HepG2 (cell line): ENCODE results near the gene CD4. TPM values are rescaled to one million over a fixed set of nuclear protein-coding genes. Genes with fewer than 3 reads are reported as not detected.

ENCODE experiments used
- TAF1 ChIP-seq: sonication (generic); formaldehyde crosslinking; IDR thresholded peaks from 2 replicates; pipeline ENCODE4 v1.4.0; 2020; ENCODE audit warnings: missing genetic modification reagents
- ZNF44 ChIP-seq: sonication (generic); formaldehyde crosslinking; IDR thresholded peaks from 2 replicates; pipeline ENCODE4 v1.5.1; 2020; ENCODE audit warnings: mild to moderate bottlenecking, missing genetic modification reagents
- ZNF563 ChIP-seq: sonication (generic); formaldehyde crosslinking; IDR thresholded peaks from 2 replicates; pipeline ENCODE4 v1.8.0; 2022; ENCODE audit warnings: mild to moderate bottlenecking, moderate library complexity, missing genetic modification reagents
- polyA plus RNA-seq, 8 experiments: library from polyadenylated mRNA; depleted of rRNA in 3 of 8; stranded (reverse) in 7 of 8; unstranded in 1 of 8; fragments of >200 nt; fragmentation: Illumina TruSeq in 4 of 8; extraction: Trizol in 4 of 8; gene quantifications; 2 replicates each; pipeline versions ENCODE4 v1.2.1 to v1.2.3, GENCODE V29; 2011 to 2016; ENCODE audit warnings: low read depth in 4 of 8, missing spikeins in 1 of 8, mixed read lengths in 1 of 8; ENCODE audit not compliant: insufficient read depth in 1 of 8
- total RNA-seq, 5 experiments: library from RNA; depleted of rRNA; stranded (reverse); fragments of >200 nt; fragmentation: Illumina TruSeq; extraction: Trizol; gene quantifications; 2 replicates each; pipeline ENCODE4 v1.2.3, GENCODE V29; 2016; ENCODE audit warnings: low read depth in 1 of 5
- TF ChIP-seq, protein P1 (sequence below), 2 experiments: fragments of 450-650 bp in 1 of 2; sonication (generic) in 1 of 2; formaldehyde crosslinking in 1 of 2; IDR thresholded peaks; 2 replicates each; pipeline versions ENCODE4 v1.6.1 to v1.8.0; 2016 to 2022; ENCODE audit warnings: antibody characterized with exemption in 1 of 2, mild to moderate bottlenecking in 1 of 2, missing genetic modification reagents in 1 of 2

The CD4 gene
- total and polyA plus RNA-seq, 2 of the 13 experiments (the other 11 are each of a cell fraction or from before 2014, with no cell fraction given): 0.07 to 0.95 TPM

DNA sequence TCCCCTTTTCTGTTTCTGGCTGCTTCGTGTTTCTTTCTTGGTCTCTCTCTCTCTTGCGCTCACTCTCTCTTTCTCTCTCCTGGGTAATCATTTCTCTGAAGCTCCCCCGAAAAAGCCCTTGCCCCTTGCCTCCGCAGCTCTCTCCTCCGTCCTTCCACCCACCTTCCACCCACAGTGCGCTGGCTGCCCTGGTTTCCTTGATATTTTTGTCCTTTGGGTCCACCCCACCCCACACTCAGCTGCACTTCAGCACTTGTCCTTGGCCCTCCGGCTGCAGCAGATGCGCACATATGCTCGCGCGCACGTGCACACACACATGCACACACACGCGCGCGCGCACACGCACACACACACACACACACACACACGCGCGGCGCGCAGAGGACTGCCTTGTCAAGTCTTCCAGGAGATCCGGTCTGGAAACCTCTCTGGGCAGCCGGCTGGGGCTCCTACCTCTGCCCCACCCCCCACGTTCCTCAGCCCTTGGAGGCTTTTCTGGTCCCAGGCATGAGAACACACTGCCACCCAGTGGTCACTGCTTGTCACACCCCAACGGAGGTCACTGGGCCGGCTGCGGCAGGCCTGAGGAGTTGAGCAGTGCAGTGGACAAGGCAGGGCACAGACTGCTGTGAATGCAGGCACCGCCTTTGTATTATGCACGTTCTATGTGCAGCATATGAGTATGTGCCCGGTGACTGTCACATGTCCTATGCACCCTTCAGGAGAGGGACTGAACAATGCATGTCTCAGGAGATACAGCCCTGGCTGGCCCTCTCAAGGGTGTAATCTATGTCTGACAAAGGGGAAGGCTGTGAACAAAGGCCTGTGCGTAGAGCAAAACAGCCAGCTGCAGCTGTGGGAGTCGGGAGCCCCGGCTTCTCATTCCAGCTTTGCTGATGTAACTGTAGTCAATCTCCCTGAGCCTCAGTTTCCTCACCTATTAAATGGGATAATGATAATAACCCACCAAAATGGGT lies 10.5 kb upstream of the CD4 start (continued):
- TF ChIP-seq, protein P1, sequence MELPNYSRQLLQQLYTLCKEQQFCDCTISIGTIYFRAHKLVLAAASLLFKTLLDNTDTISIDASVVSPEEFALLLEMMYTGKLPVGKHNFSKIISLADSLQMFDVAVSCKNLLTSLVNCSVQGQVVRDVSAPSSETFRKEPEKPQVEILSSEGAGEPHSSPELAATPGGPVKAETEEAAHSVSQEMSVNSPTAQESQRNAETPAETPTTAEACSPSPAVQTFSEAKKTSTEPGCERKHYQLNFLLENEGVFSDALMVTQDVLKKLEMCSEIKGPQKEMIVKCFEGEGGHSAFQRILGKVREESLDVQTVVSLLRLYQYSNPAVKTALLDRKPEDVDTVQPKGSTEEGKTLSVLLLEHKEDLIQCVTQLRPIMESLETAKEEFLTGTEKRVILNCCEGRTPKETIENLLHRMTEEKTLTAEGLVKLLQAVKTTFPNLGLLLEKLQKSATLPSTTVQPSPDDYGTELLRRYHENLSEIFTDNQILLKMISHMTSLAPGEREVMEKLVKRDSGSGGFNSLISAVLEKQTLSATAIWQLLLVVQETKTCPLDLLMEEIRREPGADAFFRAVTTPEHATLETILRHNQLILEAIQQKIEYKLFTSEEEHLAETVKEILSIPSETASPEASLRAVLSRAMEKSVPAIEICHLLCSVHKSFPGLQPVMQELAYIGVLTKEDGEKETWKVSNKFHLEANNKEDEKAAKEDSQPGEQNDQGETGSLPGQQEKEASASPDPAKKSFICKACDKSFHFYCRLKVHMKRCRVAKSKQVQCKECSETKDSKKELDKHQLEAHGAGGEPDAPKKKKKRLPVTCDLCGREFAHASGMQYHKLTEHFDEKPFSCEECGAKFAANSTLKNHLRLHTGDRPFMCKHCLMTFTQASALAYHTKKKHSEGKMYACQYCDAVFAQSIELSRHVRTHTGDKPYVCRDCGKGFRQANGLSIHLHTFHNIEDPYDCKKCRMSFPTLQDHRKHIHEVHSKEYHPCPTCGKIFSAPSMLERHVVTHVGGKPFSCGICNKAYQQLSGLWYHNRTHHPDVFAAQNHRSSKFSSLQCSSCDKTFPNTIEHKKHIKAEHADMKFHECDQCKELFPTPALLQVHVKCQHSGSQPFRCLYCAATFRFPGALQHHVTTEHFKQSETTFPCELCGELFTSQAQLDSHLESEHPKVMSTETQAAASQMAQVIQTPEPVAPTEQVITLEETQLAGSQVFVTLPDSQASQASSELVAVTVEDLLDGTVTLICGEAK (IDR thresholded peaks at IDR 0.05): no peak
- TF ChIP-seq, protein P1 (CRISPR knock-in tag; IDR thresholded peaks at IDR 0.05): peak; percentile 47; the same call in 1 of the 2 replicates
- TF ChIP-seq ZNF44 (CRISPR knock-in tag): peak; percentile 21; the same call in 1 of the 2 replicates
- no peak for TF ChIP-seq TAF1 (CRISPR knock-in tag)
- TF ChIP-seq ZNF563 (CRISPR knock-in tag): peak; percentile 42; the same call in 1 of the 2 replicates
